Astrocyte (in vitro differentiated cells and primary cell): ENCODE measurements around the gene CCHCR1. TPM values are rescaled to one million over a fixed set of nuclear protein-coding genes. Genes with fewer than 3 reads are reported as not detected.

Source experiments
- DNase-seq: peaks from one replicate; pipeline ENCODE4 v3.0.0-alpha.2; 2010; ENCODE audit warnings: low read depth
- FAIRE-seq: peaks from 2 replicates; lab custom pipeline; 2011; peaks lifted over from hg19 to GRCh38; lab: Jason Lieb, UNC
- H2AFZ ChIP-seq: 2 replicates; pipeline ENCODE4 v1.6.0; 2012; ENCODE audit warnings: low read depth, low read length, inconsistent platforms
- H3K27ac ChIP-seq: 2 replicates; pipeline ENCODE4 v1.5.1; 2011; ENCODE audit warnings: low read depth, low read length, inconsistent platforms
- H3K27me3 ChIP-seq: 2 replicates; pipeline ENCODE4 v1.6.0; 2011; ENCODE audit warnings: low read length, inconsistent platforms; ENCODE audit not compliant: insufficient read depth
- H3K36me3 ChIP-seq: 2 replicates; pipeline ENCODE4 v1.5.1; 2011; ENCODE audit warnings: low read length, inconsistent platforms; ENCODE audit not compliant: insufficient read depth
- H3K4me1 ChIP-seq: 2 replicates; pipeline ENCODE4 v1.5.1; 2011; ENCODE audit warnings: low read length, inconsistent platforms; ENCODE audit not compliant: insufficient read depth
- H3K4me2 ChIP-seq: 2 replicates; pipeline ENCODE4 v1.6.0; 2012; ENCODE audit warnings: low read length, inconsistent platforms
- H3K4me3 ChIP-seq: 2 replicates; pipeline ENCODE4 v1.5.1; 2011; ENCODE audit warnings: low read depth, mild to moderate bottlenecking, low read length, inconsistent platforms; ENCODE audit not compliant: insufficient read depth
- H3K79me2 ChIP-seq: 2 replicates; pipeline ENCODE4 v1.6.0; 2012; ENCODE audit warnings: mild to moderate bottlenecking, low read length, inconsistent platforms; ENCODE audit not compliant: insufficient read depth
- H3K9ac ChIP-seq: 2 replicates; pipeline ENCODE4 v1.6.0; 2012; ENCODE audit warnings: mild to moderate bottlenecking, low read length, inconsistent platforms
- H3K9me3 ChIP-seq: 2 replicates; pipeline ENCODE4 v1.5.1; 2012; ENCODE audit warnings: low read depth, mild to moderate bottlenecking, low read length, inconsistent platforms; ENCODE audit not compliant: insufficient read depth
- H4K20me1 ChIP-seq: 2 replicates; pipeline ENCODE4 v1.6.0; 2012; ENCODE audit warnings: low read length, inconsistent platforms; ENCODE audit not compliant: insufficient read depth
- H3K27ac Mint-ChIP-seq: one replicate; pipeline ENCODE4 v1.8.0; 2021; ENCODE audit warnings: mild to moderate bottlenecking, mixed read lengths; ENCODE audit not compliant: unreplicated experiment
- H3K27me3 Mint-ChIP-seq: one replicate; pipeline ENCODE4 v1.8.0; 2021; ENCODE audit warnings: low read depth, mixed read lengths; ENCODE audit not compliant: unreplicated experiment
- H3K36me3 Mint-ChIP-seq: one replicate; pipeline ENCODE4 v1.8.0; 2021; ENCODE audit warnings: low read depth, mixed read lengths; ENCODE audit not compliant: unreplicated experiment
- H3K4me1 Mint-ChIP-seq: one replicate; pipeline ENCODE4 v1.8.0; 2021; ENCODE audit warnings: low read depth, mixed read lengths; ENCODE audit not compliant: unreplicated experiment
- H3K4me3 Mint-ChIP-seq: one replicate; pipeline ENCODE4 v1.8.0; 2021; ENCODE audit warnings: mild to moderate bottlenecking, moderate library complexity, mixed read lengths; ENCODE audit not compliant: unreplicated experiment
- H3K9me3 Mint-ChIP-seq: one replicate; pipeline ENCODE4 v1.8.0; 2021; ENCODE audit warnings: mild to moderate bottlenecking, mixed read lengths; ENCODE audit not compliant: unreplicated experiment
- EZH2 ChIP-seq: IDR thresholded peaks from 2 replicates; pipeline ENCODE4 v1.6.1; 2012; ENCODE audit warnings: mild to moderate bottlenecking, low read length, inconsistent platforms; ENCODE audit not compliant: insufficient read depth
- total RNA-seq: library from RNA; stranded (reverse); gene quantifications from 2 replicates; pipeline ENCODE4 v1.2.1, GENCODE V29; 2021
- TF ChIP-seq, protein P1 (sequence below): IDR thresholded peaks from 2 replicates; pipeline ENCODE4 v1.5.1; 2011; ENCODE audit warnings: low read depth, mild to moderate bottlenecking, inconsistent platforms, low read length, moderate library complexity; ENCODE audit not compliant: insufficient read depth

The CCHCR1 gene
- total RNA-seq, 1 donor from 2014 or later, result 11.5 TPM

DNA sequence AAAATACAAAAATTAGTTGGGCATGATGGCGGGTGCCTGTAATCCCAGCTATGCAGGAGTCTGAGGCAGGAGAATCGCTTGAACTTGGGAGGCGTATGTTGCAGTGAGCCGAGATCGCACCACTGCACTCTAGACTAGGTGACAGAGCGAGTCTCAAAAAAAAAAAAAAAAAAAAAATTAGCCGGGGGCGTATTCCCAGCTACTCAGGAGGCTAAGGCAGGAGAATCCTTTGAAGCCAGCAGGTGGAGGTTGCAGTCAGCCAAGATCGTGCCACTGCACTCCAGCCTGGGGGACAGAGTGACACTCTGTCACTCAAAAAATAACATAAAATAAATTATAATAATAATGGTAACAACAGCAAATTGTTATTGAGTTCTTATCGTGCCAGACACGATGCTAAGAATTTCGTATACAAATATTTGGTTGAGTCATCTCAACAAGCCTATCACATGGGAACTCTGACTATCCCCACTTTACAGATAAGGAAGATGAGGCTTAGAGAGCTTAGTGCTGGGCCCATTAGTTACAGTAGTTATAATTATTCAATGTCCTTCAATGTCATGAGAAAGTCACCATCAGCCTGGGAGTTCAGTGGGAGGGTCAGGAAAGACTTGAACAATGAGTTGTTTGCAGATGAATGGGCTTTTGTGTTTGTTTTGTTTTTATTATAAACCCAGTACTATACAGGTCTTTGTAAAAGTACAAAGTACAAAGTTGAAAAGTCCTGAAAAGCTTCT, 64.7 kb downstream of the CCHCR1 start:
- Mint-ChIP-seq H3K4me3 (no peak overlapping the region), H3K36me3 (no peaks in the 10 kb centered on the region), H3K27me3 (peaks cover 4% of the 10 kb centered on the region), H3K27ac (no peak overlapping the region), H3K4me1 (peaks cover 3% of the 10 kb centered on the region), H3K9me3 (peaks cover 4% of the 10 kb centered on the region)
- H3K36me3 ChIP-seq, result no peaks in the 10 kb centered on the region
- H3K4me3 ChIP-seq, result no peak overlapping the region
- H4K20me1 ChIP-seq, result no peaks in the 10 kb centered on the region
- H3K4me2 ChIP-seq, result no peak overlapping the region
- H3K9ac ChIP-seq, result no peak overlapping the region
- H3K79me2 ChIP-seq, result no peaks in the 10 kb centered on the region
- H3K4me1 ChIP-seq, result no peaks in the 10 kb centered on the region
- DNase-seq (no peak), FAIRE-seq (no peak)
- H3K27ac ChIP-seq, result no peak overlapping the region
- TF ChIP-seq EZH2, result no peak
- TF ChIP-seq, protein P1, sequence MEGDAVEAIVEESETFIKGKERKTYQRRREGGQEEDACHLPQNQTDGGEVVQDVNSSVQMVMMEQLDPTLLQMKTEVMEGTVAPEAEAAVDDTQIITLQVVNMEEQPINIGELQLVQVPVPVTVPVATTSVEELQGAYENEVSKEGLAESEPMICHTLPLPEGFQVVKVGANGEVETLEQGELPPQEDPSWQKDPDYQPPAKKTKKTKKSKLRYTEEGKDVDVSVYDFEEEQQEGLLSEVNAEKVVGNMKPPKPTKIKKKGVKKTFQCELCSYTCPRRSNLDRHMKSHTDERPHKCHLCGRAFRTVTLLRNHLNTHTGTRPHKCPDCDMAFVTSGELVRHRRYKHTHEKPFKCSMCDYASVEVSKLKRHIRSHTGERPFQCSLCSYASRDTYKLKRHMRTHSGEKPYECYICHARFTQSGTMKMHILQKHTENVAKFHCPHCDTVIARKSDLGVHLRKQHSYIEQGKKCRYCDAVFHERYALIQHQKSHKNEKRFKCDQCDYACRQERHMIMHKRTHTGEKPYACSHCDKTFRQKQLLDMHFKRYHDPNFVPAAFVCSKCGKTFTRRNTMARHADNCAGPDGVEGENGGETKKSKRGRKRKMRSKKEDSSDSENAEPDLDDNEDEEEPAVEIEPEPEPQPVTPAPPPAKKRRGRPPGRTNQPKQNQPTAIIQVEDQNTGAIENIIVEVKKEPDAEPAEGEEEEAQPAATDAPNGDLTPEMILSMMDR, result no peak
- no peaks in the 10 kb centered on the region for H3K9me3 ChIP-seq
- H3K27me3 ChIP-seq, result no peaks in the 10 kb centered on the region
- no peak overlapping the region for H2AFZ ChIP-seq

Other genes starting within 250 kb of the CCHCR1 start
- 34.3 and 41.3 TPM in 2 replicates for gene GTF2H4, start 249.6 kb downstream of the CCHCR1 start, total RNA-seq
- gene VARS2, start 243.6 kb downstream of the CCHCR1 start, total RNA-seq, result 19.8 and 21.6 TPM in 2 replicates
- not detected in 2 replicates for gene SFTA2, start 225.6 kb downstream of the CCHCR1 start, total RNA-seq
- gene MUCL3, start 216.8 kb downstream of the CCHCR1 start, total RNA-seq, result not detected in 2 replicates
- not detected in 2 replicates for gene MUC21, start 174.1 kb downstream of the CCHCR1 start, total RNA-seq
- gene MUC22, start 147.3 kb downstream of the CCHCR1 start, total RNA-seq, result 0.05 TPM in 1 of 2 replicates, not detected in the other
- gene C6orf15, start 45.2 kb downstream of the CCHCR1 start, total RNA-seq, result 4.6 and 6.4 TPM in 2 replicates
- gene PSORS1C1, start 43.0 kb downstream of the CCHCR1 start, total RNA-seq, result 8.8 and 9.2 TPM in 2 replicates
- gene CDSN, start 37.4 kb downstream of the CCHCR1 start, total RNA-seq, result 0.22 and 0.27 TPM in 2 replicates
- gene PSORS1C2, start 18.7 kb downstream of the CCHCR1 start, total RNA-seq, result not detected in 2 replicates
- gene TCF19, start 787 bp upstream of the CCHCR1 start, total RNA-seq, result 1.5 and 2.5 TPM in 2 replicates
- 5.4 and 6.3 TPM in 2 replicates for gene POU5F1, start 12.9 kb upstream of the CCHCR1 start, total RNA-seq
- gene HLA-C, start 114.3 kb upstream of the CCHCR1 start, total RNA-seq, result 587 and 786 TPM in 2 replicates
- gene HLA-B, start 199.4 kb upstream of the CCHCR1 start, total RNA-seq, result 1,493 and 2,082 TPM in 2 replicates
- 70.0 and 70.6 TPM in 2 replicates for gene MICA, start 245.8 kb upstream of the CCHCR1 start, total RNA-seq